ENCODE data around the gene VAMP8.

GRCh38 chr2:85598594-85599340 is 21.4 kb downstream of the VAMP8 start:
- TF ChIP-seq CTCF (IDR thresholded peaks at IDR 0.05): no peak
- no peak for TF ChIP-seq POLR2A (IDR thresholded peaks at IDR 0.05)
- no peak for TF ChIP-seq EP300 (IDR thresholded peaks at IDR 0.05)
